IPS-18c (cell line): Measurements from ENCODE around the gene TAOK3.
"Not testable (repeated sequence)": the region's sequence is repeated elsewhere in the genome, so short reads cannot be mapped to it uniquely, and the experiment has no call there.

Source experiments
- H3K4me3 ChIP-seq: 2 replicates; pipeline ENCODE4 v1.7.0; 2013; ENCODE audit warnings: low read depth, mild to moderate bottlenecking, low read length, moderate library complexity; ENCODE audit not compliant: insufficient read depth
- H3K9me3 ChIP-seq: one replicate; pipeline ENCODE4 v1.6.1; 2013; ENCODE audit warnings: mild to moderate bottlenecking, low read length, moderate library complexity; ENCODE audit not compliant: control insufficient read depth, insufficient read depth

TAOK3 gene

DNA sequence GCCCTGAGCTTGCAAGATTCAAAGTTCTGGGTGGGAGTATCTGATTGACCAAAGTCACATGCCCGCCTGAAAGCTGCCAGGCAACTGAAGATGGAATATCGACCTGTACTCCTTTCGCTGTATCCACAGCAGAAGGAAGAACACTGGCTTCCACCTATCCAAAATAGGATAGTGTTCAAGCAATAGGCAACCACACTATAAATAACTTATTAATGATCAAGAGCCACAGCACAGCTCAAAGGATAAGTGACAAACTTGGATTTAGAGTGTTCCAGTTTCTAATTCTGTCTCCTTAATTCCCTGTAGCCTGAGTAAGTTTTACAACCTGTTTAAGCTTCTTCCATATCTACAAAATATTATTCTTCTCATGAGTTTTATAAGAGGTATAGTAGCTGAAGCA, 89.9 kb downstream of the TAOK3 start:
- H3K9me3 ChIP-seq, result peaks cover 2% of the 10 kb centered on the region
- H3K4me3 ChIP-seq, result no peak overlapping the region

DNA sequence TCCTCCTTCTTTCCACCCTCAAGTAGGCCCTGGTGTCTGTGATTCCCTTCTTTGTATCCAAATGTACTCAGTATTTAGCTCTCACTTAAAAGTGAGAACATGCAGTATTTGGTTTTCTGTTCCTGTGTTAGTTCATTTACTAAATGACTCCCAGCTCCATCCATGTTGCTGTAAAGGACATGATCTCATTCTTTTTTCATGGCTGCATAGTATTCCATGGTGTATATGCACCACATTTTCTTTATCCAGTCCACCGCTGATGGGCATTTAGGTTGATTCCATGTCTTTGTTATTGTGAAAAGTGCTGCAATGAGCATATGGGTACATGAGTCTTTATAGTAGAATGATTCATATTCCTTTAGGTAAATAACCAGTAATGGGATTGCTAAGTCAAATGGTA, 94.4 kb downstream of the TAOK3 start:
- H3K9me3 ChIP-seq, H3K4me3 ChIP-seq: not testable (repeated sequence)

DNA sequence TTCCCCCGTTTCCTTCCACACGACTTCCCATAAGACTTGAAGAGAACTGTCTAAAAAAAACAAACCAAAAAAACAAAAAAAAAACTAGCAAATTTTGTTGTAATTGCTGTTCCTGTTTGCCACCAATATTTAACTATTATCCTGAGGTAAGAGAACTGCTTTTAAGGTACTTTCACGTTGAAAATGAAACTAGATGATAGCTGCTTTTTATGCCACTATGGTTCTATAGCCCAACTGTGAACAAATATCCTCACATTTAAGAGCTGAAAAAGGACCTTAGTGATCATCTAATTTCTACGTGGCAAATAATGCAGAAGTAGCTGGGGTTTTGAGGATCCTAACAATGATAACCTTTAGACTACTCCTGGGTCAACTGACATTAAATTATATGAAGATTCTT, 98.6 kb downstream of the TAOK3 start:
- Histone ChIP-seq H3K9me3 (peaks cover 2% of the 10 kb centered on the region), H3K4me3 (no peak overlapping the region)

DNA sequence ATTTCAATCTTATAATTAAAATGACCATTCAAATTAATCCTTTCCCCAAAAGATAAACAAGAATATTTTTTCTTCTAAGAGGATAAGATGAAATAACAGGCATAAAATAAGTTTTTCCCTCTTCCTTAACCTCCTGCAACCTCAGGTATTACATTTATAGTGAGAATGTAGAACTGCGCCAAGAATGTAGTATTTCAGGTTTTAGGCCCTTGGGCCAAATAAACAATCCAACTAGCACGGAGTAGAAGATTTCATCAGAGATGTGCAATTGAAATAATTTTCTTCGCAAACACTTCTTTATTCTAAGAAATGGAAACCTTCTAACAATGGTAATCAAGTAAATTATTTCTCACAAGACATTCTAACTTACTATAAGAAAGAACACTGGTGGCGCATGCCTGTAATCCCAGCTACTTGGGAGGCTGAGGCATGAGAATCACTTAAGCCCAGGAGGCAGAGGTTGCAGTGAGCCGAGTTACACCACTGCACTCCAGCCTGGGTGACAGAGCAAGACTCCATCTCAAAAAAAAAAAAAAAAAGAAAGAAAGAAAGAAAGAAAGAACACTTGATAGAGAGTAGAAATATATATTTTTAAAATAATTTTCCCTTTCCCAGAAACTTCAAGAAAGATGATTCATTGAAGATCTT, 100.8 kb downstream of the TAOK3 start:
- Histone ChIP-seq H3K4me3 (no peak overlapping the region), H3K9me3 (no peaks in the 10 kb centered on the region)

DNA sequence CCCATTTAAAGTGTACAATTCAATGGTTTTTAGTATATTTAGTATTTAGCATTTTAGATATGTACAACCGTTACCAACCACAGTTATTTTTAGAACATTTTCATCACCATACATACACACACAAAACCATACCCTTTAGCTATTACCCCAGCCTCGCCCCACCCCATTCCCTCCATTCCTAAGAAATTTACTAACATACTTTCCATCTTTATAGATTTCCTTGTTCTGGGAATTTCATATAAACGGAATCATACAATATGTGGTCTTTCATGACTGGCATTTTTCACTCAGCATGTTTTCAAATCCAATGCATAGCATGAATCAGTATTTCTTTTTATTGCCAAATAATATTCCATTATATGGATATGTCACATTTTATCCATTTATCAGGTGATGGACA, 101.5 kb downstream of the TAOK3 start:
- H3K4me3 ChIP-seq, result no peak overlapping the region
- H3K9me3 ChIP-seq, result no peaks in the 10 kb centered on the region

DNA sequence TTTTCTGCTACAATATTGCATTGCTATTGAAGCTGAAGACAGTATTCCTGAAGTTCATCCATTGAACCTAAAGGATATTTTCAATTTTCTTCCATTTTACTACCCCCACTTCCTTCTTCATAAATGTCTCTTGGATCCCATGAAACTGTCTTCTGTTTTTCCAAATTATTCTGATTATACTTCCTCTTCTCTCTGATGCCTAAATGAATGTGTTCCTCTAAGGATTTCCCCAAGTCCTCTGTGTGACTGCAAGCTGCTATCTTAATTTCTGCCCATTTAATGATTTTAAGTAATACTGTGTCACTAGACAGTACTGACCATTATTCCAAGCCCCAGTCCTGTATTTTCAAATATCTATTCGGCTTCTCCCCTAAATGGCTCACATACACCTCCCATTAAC, 102.9 kb downstream of the TAOK3 start:
- Histone ChIP-seq H3K9me3 (no peaks in the 10 kb centered on the region), H3K4me3 (no peak overlapping the region)

DNA sequence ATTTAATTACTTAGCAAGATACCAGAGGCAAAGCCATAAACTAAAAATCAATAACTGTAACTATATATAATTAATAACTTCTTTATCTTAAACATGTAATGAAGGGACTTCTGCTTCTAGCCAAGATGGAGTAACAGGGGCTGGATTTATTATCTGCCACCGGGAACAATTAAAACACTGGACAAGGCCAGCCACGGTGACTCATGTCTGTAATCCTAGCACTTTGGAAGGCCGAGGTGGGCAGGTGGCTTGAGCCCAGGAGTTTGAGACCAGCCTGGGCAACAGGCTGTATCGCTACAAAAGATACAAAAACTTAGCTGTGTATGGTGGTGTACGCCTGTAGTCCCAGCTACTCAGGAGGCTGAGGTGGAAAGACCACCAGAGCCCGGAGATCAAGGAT, 113.6 kb downstream of the TAOK3 start:
- H3K9me3 ChIP-seq, result no peaks in the 10 kb centered on the region
- H3K4me3 ChIP-seq, result no peak overlapping the region

DNA sequence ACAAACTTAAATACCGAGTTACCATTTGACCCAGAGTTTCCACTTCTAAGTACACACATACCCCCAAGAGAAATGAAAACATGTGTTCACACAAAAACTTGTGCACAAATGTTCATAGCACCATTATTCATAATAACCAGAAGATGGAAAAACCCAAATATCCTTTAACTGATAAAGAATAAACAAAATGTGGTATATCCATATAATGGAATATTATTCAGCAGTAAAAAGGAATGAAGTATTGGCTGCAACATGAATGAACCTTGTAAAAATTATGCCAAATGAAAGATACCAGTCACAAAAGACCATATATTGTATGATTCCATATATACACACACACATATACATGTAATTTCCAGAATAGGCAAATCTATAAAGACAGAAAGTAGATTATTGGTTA, 116.4 kb downstream of the TAOK3 start:
- Histone ChIP-seq H3K9me3 (no peaks in the 10 kb centered on the region), H3K4me3 (no peak overlapping the region)

DNA sequence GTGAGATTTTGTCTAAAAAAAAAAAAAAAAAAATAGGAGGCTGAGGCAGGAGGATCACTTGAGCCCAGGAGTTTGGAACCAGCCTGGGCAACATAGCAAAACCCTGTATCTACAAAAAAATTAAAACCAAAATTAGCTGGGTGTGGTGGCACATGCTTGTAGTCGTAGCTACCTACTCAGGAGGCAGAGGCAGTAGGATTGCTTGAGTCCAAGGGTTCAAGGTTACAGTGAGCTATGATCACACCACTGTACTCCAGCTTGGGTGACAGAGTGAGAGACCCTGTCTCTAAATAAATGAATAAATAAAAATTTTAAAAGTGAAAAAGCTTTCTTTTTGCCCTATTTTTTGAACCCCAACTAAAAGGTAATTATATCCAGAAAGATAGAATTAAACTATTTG, 123.2 kb downstream of the TAOK3 start:
- H3K9me3 ChIP-seq, result no peaks in the 10 kb centered on the region
- H3K4me3 ChIP-seq, result no peak overlapping the region

DNA sequence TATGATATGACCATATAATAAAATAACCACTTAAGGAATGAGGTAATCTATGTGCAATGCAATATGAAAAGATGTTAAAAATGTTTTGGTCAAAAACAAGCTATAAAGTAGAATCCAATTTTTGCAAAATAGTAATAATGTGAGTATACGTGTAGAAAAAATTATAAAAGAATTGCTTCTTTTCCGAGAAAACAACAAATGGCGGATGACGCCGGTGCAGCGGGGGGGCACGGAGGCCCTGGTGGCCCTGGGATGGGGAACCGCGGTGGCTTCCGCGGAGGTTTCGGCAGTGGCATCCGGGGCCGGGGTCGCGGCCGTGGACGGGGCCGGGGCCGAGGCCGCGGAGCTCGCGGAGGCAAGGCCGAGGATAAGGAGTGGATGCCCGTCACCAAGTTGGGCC, 126.8 kb downstream of the TAOK3 start:
- H3K4me3 ChIP-seq, H3K9me3 ChIP-seq: not testable (repeated sequence)

DNA sequence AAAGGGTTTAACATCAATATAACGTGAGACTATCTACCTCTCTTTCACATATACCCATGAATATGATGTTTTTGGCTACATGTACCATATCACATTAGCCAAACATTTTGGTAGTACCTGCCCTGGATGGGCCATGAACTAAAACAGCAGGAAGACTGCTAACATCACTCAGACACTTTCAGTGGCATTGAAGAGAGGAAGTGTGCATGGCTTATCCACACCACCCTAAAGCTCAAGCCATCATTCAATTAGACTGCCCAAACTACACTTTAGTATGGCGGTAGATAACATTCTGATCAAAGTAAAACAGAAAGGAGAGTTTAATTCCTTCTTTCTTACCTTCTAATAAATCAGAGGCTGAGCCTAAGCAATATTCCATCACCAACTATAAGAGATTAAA, 133.8 kb downstream of the TAOK3 start:
- no peak overlapping the region for H3K4me3 ChIP-seq
- H3K9me3 ChIP-seq, result peaks cover 2% of the 10 kb centered on the region

DNA sequence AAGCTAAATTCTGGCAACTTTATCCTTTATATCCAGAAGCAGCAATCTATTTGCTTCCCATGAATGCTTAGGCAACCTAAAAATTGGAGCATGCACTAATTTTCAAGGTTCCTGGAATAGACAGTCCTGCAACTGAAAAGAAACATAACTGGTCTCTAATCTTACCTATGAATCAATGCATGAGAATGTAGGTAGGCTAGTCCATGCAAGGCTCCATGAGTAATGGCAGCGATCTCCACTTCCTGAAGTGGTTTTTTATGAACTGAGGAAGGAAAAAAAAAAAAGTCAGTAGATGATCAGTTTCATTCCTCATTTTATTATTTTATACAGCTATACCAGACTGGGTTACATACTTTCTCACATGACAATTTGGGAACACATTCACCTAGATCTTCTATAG, 134.8 kb downstream of the TAOK3 start:
- peaks cover 2% of the 10 kb centered on the region for H3K9me3 ChIP-seq
- no peak overlapping the region for H3K4me3 ChIP-seq

DNA sequence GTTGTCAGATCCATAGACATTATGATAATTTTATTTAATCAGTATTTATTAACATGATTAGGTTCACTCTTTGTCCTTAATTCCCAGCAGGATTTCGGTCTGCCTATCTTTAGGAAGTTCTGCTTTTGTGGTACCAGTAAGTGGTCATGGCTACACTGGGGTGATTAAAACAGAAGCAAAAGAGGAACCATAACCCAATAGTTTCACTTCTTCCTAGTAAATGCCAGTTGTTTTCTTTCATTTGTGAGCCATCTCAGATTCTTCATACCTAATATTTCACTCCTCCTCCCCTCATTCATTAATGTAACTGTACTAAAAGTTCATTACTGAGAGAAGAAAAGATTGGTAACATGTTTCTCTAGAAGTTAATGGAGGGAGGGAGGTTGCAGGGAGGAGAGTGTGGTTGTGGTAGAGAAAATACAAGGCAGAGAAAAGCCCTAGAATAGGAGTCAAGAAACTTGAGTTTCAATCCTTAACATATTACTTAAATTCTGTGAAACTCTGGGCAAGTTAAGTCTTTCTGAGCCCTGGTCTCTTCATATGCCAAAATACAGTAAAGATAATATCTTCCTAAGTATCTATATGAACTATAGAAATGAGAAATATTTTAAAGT, 135.5 kb downstream of the TAOK3 start:
- Histone ChIP-seq H3K4me3 (no peak overlapping the region), H3K9me3 (peaks cover 2% of the 10 kb centered on the region)

DNA sequence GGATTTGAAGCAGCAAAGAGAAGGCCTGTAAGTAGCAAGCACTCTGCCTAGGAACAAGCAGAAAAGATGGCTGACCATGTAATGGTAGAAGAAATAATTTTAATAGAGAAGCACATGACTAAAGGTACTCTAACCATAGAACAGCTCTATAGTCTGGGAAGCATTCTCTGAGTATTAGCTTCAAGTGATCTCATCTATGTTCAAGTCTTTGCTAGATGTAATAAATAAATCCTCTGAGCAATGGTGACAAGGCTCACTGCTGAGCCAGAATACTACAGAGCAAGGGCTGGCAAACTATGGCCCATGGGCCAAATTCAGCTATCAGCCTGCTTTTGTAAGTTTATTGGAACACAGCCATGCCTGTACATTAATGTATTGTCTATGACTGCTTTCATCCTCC, 152.0 kb downstream of the TAOK3 start:
- no peaks in the 10 kb centered on the region for H3K9me3 ChIP-seq
- H3K4me3 ChIP-seq, result no peak overlapping the region

DNA sequence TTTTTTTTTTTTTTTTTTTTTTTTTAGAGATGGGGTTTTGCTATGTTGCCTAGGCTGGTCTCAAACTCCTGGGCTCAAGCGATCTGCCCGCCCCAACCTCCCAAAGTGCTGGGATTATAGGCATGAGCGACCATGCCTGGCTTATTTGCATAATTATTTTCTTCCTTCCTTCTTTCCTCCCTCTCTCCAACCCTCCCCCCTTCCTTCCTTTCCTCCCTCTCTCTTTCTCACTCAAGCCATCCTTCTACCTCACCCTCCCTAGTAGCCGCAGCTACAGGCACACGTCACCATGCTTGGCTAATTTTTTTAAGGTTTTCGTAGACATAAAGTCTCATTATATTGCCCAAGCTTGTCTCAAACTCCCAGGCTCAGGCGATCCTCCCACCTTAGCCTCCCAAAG, 152.9 kb downstream of the TAOK3 start:
- H3K4me3 ChIP-seq, result no peak overlapping the region

DNA sequence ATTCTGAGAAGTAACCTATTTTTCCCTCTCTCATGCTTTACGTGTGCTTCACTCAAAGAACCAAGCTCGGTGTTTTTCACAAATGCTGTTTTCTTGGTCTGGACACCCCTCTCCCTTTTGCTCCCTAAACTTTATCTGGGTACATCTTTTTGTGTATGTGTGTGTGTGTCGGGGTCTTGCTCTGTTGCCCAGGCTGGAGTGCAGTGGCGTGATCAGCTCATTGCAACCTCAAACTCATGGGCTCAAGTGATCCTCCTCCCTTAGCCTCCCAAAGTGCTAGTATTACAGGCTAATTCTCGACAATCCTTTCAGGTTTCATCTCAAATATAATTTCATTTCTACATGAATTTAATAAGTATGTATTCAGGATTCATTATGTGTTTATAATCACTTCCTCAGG, 153.6 kb downstream of the TAOK3 start:
- Histone ChIP-seq H3K9me3 (no peaks in the 10 kb centered on the region), H3K4me3 (no peak overlapping the region)

More for the DNA sequence above, 152.9 kb downstream of the TAOK3 start:
- no peaks in the 10 kb centered on the region for H3K9me3 ChIP-seq

DNA sequence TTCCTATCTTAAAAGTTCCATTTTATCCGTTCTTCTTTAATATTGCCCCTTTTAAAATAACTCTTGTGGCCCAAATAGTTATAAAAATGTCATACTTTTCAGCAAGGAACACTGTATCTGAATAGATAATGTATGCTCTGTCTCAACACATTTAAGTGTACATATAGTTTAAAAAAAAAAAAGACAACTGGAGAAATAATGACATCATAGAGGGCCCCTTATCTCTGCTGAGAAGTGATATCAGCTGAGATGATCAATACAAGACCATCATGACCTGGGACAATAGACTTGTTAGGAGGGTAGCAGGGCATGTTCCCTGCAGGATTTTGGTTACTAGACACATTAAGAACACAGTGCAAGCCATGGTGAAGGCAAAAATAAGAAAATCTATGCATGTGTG, 159.3 kb downstream of the TAOK3 start:
- no peaks in the 10 kb centered on the region for H3K9me3 ChIP-seq
- no peak overlapping the region for H3K4me3 ChIP-seq

DNA sequence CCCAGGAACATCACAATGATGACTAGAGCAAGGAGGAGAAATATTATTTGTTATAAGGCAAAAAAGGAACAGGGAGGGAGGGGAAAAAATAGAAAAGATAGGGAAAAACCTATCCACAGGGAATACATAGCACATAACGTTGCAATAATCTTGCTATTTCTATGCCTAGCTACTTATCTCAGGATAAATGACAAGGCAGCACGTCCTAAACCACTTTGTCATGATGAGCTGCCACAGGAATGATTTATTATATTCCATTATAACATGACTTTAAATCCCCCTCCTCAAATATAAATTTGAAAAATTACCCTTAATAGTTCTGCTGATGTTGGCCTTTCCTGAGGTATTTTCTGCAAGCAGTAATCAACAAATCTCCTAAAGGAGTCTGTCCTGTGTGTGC, 160.1 kb downstream of the TAOK3 start:
- H3K9me3 ChIP-seq, result no peaks in the 10 kb centered on the region

DNA sequence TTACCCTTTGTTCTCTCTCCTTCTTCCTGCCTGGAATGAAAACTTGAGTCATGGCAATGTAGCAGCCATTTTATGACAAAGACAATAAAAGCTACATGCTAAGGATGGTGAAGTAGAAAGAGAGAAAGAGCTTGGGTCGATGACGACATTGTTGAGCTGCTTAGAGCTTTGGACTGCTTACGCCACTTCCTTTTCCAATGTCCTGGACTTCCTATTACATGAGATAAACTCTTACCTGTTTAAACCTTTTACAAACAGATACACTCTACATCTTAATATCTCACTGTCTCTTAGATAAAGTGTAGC, 166.6 kb downstream of the TAOK3 start:
- Histone ChIP-seq H3K4me3 (no peak overlapping the region), H3K9me3 (no peaks in the 10 kb centered on the region)

More for the DNA sequence above, 160.1 kb downstream of the TAOK3 start:
- H3K4me3 ChIP-seq, result no peak overlapping the region
